Neural cell (in vitro differentiated cells): ENCODE data around the gene ADD3. TPM values are rescaled to one million over a fixed set of nuclear protein-coding genes. Genes with fewer than 3 reads are reported as not detected.
"Not testable (repeated sequence)": the region's sequence is repeated elsewhere in the genome, so short reads cannot be mapped to it uniquely, and the experiment has no call there.

Source experiments
- H2AFZ ChIP-seq: fragments of 200-600, 300-800 bp; sonication (generic), shearing (Covaris generic); 2 replicates; pipeline ENCODE4 v1.6.0; 2014; ENCODE audit warnings: low read depth, mild to moderate bottlenecking, antibody characterized with exemption, low read length, moderate library complexity
- H3F3A ChIP-seq: fragments of 200-600 bp; shearing (Covaris generic); 2 replicates; pipeline ENCODE4 v1.6.1; 2016; ENCODE audit warnings: mild to moderate bottlenecking, moderate library complexity, mixed read lengths, antibody characterized with exemption, low read length; ENCODE audit not compliant: insufficient read depth, poor library complexity, severe bottlenecking
- H3K27ac ChIP-seq: fragments of 200-600, 300-800 bp; sonication (generic), shearing (Covaris generic); 2 replicates; pipeline ENCODE4 v1.5.1; 2014; ENCODE audit warnings: mild to moderate bottlenecking, low read length, moderate library complexity
- H3K27me3 ChIP-seq: fragments of 300-800, 200-600 bp; sonication (generic), shearing (Covaris generic); 2 replicates; pipeline ENCODE4 v1.6.0; 2014; ENCODE audit warnings: mild to moderate bottlenecking, low read depth, low read length, moderate library complexity; ENCODE audit not compliant: insufficient read depth
- H3K36me3 ChIP-seq: fragments of 300-800, 200-600 bp; sonication (generic), shearing (Covaris generic); 2 replicates; pipeline ENCODE4 v1.5.1; 2014; ENCODE audit warnings: mild to moderate bottlenecking, antibody characterized with exemption, low read length, moderate library complexity; ENCODE audit not compliant: insufficient read depth
- H3K4me2 ChIP-seq: fragments of 300-800, 200-600 bp; sonication (generic), shearing (Covaris generic); 2 replicates; pipeline ENCODE4 v1.6.0; 2014; ENCODE audit warnings: mild to moderate bottlenecking, low read length
- H3K4me3 ChIP-seq: fragments of 300-800, 200-600 bp; sonication (generic), shearing (Covaris generic); 2 replicates; pipeline ENCODE4 v1.5.1; 2014; ENCODE audit warnings: mild to moderate bottlenecking, low read length, moderate library complexity
- H3K79me2 ChIP-seq: fragments of 200-600 bp; shearing (Covaris generic); replicated peaks from 2 replicates; pipeline ENCODE4 v1.6.0; 2014; ENCODE audit warnings: mild to moderate bottlenecking, low read length, moderate library complexity; ENCODE audit not compliant: insufficient read depth
- H3K9ac ChIP-seq: fragments of 300-800, 200-600 bp; sonication (generic), shearing (Covaris generic); 2 replicates; pipeline ENCODE4 v1.6.1; 2016; ENCODE audit warnings: mild to moderate bottlenecking, low read length, mixed read lengths
- H3K9me2 ChIP-seq: fragments of 200-600 bp; shearing (Covaris generic); 2 replicates; pipeline ENCODE4 v1.6.1; 2016; ENCODE audit warnings: mild to moderate bottlenecking, low read length, mixed read lengths; ENCODE audit not compliant: insufficient read depth
- H3K9me3 ChIP-seq: fragments of 200-600, 300-800 bp; sonication (generic), shearing (Covaris generic); 2 replicates; pipeline ENCODE4 v1.6.1; 2016; ENCODE audit warnings: mild to moderate bottlenecking, mixed run types, low read length, moderate library complexity, mixed read lengths
- H4K20me1 ChIP-seq: fragments of 200-600 bp; shearing (Covaris generic); 2 replicates; pipeline ENCODE4 v1.6.1; 2016; ENCODE audit warnings: mild to moderate bottlenecking, mixed run types; ENCODE audit not compliant: insufficient read depth
- EP300 ChIP-seq: fragments of 450-650 bp; conservative IDR thresholded peaks from 2 replicates; pipeline ENCODE4 v1.6.1; 2014; ENCODE audit warnings: antibody characterized with exemption, mild to moderate bottlenecking, moderate library complexity; ENCODE audit not compliant: poor library complexity, severe bottlenecking
- EZH2 ChIP-seq: fragments of 200-600, 300-800 bp; shearing (Covaris generic), sonication (generic); IDR thresholded peaks from 2 replicates; pipeline ENCODE4 v1.6.1; 2014; ENCODE audit warnings: antibody characterized with exemption, low read length, borderline replicate concordance, mild to moderate bottlenecking; ENCODE audit not compliant: insufficient read depth, poor library complexity, severe bottlenecking
- MXI1 ChIP-seq: fragments of 450-650 bp; conservative IDR thresholded peaks from 2 replicates; pipeline ENCODE4 v1.6.1; 2014; ENCODE audit warnings: antibody characterized with exemption, mild to moderate bottlenecking; ENCODE audit not compliant: poor library complexity, severe bottlenecking
- POLR2AphosphoS5 ChIP-seq: IDR thresholded peaks from 2 replicates; pipeline ENCODE4 v1.6.1; 2012
- RAD21 ChIP-seq: fragments of 450-650 bp; conservative IDR thresholded peaks from 2 replicates; pipeline ENCODE4 v1.6.1; 2014; ENCODE audit warnings: antibody characterized with exemption, mild to moderate bottlenecking, moderate library complexity
- REST ChIP-seq: IDR thresholded peaks from 2 replicates; pipeline ENCODE4 v1.6.1; 2012; ENCODE audit warnings: borderline replicate concordance
- SMC3 ChIP-seq: fragments of 450-650 bp; conservative IDR thresholded peaks from 2 replicates; pipeline ENCODE4 v1.6.1; 2014; ENCODE audit warnings: antibody characterized with exemption, mild to moderate bottlenecking, moderate library complexity; ENCODE audit not compliant: poor library complexity
- TAF1 ChIP-seq: IDR thresholded peaks from 2 replicates; pipeline ENCODE4 v1.6.1; 2012; ENCODE audit warnings: low read depth
- polyA plus RNA-seq: library from polyadenylated mRNA; depleted of rRNA; stranded (reverse); fragments of >200 nt; gene quantifications from 2 replicates; pipeline ENCODE4 v1.2.3, GENCODE V29; 2014
- TF ChIP-seq, protein P1 (sequence below): fragments of 450-650 bp; IDR thresholded peaks from 2 replicates; pipeline ENCODE4 v1.5.1; 2014; ENCODE audit warnings: antibody characterized with exemption, mild to moderate bottlenecking, moderate library complexity; ENCODE audit not compliant: poor library complexity, severe bottlenecking

The ADD3 gene
- polyA plus RNA-seq, 1 donor from 2014 or later, result 40.6 TPM

GRCh38 chr10:109982812-109983211, 25.0 kb upstream of the ADD3 start:
- Histone ChIP-seq H3K36me3 (no peaks in the 10 kb centered on the region), H3K27ac (no peak overlapping the region)

GRCh38 chr10:109984013-109984412, 23.8 kb upstream of the ADD3 start:
- Histone ChIP-seq H3K4me3 (no peak overlapping the region), H2AFZ (no peak overlapping the region), H3F3A (no peaks in the 10 kb centered on the region), H3K36me3 (no peaks in the 10 kb centered on the region), H3K27ac (no peak overlapping the region), H3K79me2 (no peaks in the 10 kb centered on the region), H3K9me3 (no peaks in the 10 kb centered on the region), H4K20me1 (no peaks in the 10 kb centered on the region), H3K4me2 (no peak overlapping the region), H3K9me2 (no peaks in the 10 kb centered on the region), H3K27me3 (no peaks in the 10 kb centered on the region), H3K9ac (no peak overlapping the region)
- TF ChIP-seq POLR2AphosphoS5 (no peak), SMC3 (no peak), EP300 (no peak), MXI1 (no peak), TAF1 (no peak), EZH2 (no peak), RAD21 (no peak)
- TF ChIP-seq, protein P1, sequence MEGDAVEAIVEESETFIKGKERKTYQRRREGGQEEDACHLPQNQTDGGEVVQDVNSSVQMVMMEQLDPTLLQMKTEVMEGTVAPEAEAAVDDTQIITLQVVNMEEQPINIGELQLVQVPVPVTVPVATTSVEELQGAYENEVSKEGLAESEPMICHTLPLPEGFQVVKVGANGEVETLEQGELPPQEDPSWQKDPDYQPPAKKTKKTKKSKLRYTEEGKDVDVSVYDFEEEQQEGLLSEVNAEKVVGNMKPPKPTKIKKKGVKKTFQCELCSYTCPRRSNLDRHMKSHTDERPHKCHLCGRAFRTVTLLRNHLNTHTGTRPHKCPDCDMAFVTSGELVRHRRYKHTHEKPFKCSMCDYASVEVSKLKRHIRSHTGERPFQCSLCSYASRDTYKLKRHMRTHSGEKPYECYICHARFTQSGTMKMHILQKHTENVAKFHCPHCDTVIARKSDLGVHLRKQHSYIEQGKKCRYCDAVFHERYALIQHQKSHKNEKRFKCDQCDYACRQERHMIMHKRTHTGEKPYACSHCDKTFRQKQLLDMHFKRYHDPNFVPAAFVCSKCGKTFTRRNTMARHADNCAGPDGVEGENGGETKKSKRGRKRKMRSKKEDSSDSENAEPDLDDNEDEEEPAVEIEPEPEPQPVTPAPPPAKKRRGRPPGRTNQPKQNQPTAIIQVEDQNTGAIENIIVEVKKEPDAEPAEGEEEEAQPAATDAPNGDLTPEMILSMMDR, result no peak

More at GRCh38 chr10:109982812-109983211, 25.0 kb upstream of the ADD3 start:
- Histone ChIP-seq H3K79me2 (no peaks in the 10 kb centered on the region), H3K4me3 (no peak overlapping the region), H3K27me3 (no peaks in the 10 kb centered on the region), H3F3A (no peaks in the 10 kb centered on the region), H3K4me2 (no peak overlapping the region), H2AFZ (no peak overlapping the region), H3K9me2 (no peaks in the 10 kb centered on the region), H3K9me3 (no peaks in the 10 kb centered on the region), H3K9ac (no peak overlapping the region), H4K20me1 (no peaks in the 10 kb centered on the region)
- TF ChIP-seq MXI1 (no peak), TAF1 (no peak), EP300 (no peak), SMC3 (no peak), REST (no peak), POLR2AphosphoS5 (no peak), RAD21 (no peak), EZH2 (no peak)
- TF ChIP-seq, protein P1, result no peak

GRCh38 chr10:109985768-109986167, 22.0 kb upstream of the ADD3 start:
- H3K9ac ChIP-seq, H3K27ac ChIP-seq, H3K27me3 ChIP-seq, H3K4me3 ChIP-seq, H3K9me3 ChIP-seq, H4K20me1 ChIP-seq, H3K9me2 ChIP-seq, H3F3A ChIP-seq, H2AFZ ChIP-seq, H3K79me2 ChIP-seq, H3K36me3 ChIP-seq, H3K4me2 ChIP-seq: not testable (repeated sequence)
